CD4-positive, CD25-positive, alpha-beta regulatory T cell (primary cell): ENCODE measurements around the gene C10orf105. TPM values are rescaled to one million over a fixed set of nuclear protein-coding genes. Genes with fewer than 3 reads are reported as not detected.

ENCODE experiments used
- ATAC-seq, 2 donors: fragments of 150-1000 bp; cut with Tn5 transposase; one replicate each; pipeline ENCODE4 v1.10.0; 2021; ENCODE audit warnings: low read depth in 2 of 2, moderate number of reproducible peaks in 2 of 2, moderate library complexity in 1 of 2
- DNase-seq, 3 donors: peaks; one replicate each; pipeline versions ENCODE4 v3.0.0 to v3.0.0-alpha.2; 2012 to 2022; ENCODE audit warnings: mixed read lengths in 1 of 3
- H3K27ac ChIP-seq: one replicate; pipeline ENCODE4 v1.7.0; 2013; ENCODE audit warnings: mild to moderate bottlenecking, low read length; ENCODE audit not compliant: insufficient read depth, poor library complexity, severe bottlenecking
- H3K27me3 ChIP-seq: one replicate; pipeline ENCODE4 v1.7.0; 2013; ENCODE audit warnings: low read length; ENCODE audit not compliant: control insufficient read depth, insufficient read depth
- H3K36me3 ChIP-seq: one replicate; pipeline ENCODE4 v1.7.0; 2013; ENCODE audit warnings: mild to moderate bottlenecking, low read length, moderate library complexity; ENCODE audit not compliant: control insufficient read depth, insufficient read depth
- H3K4me1 ChIP-seq: 2 replicates; pipeline ENCODE4 v1.7.0; 2013; ENCODE audit warnings: mild to moderate bottlenecking, low read length; ENCODE audit not compliant: insufficient read depth, control insufficient read depth, poor library complexity, severe bottlenecking
- H3K4me3 ChIP-seq: one replicate; pipeline ENCODE4 v1.7.0; 2013; ENCODE audit warnings: low read depth, mild to moderate bottlenecking, low read length, moderate library complexity
- H3K9me3 ChIP-seq, 2 experiments: 1 replicate in 1 of 2; 2 replicates in 1 of 2; pipeline ENCODE4 v1.7.0; 2013; ENCODE audit warnings: low read length in 2 of 2, mild to moderate bottlenecking in 1 of 2, moderate library complexity in 1 of 2; ENCODE audit not compliant: control insufficient read depth in 2 of 2
- H3K27ac Mint-ChIP-seq, 3 donors: one replicate each; pipeline ENCODE4 v1.8.0; 2020 to 2022; ENCODE audit warnings: mild to moderate bottlenecking in 3 of 3, mixed read lengths in 3 of 3, moderate library complexity in 2 of 3
- H3K27me3 Mint-ChIP-seq: one replicate; pipeline ENCODE4 v1.8.0; 2022; ENCODE audit warnings: mild to moderate bottlenecking, mixed read lengths
- H3K36me3 Mint-ChIP-seq: one replicate; pipeline ENCODE4 v1.8.0; 2020; ENCODE audit warnings: mixed read lengths
- H3K4me1 Mint-ChIP-seq, 4 donors: one replicate each; pipeline ENCODE4 v1.8.0; 2020 to 2022; ENCODE audit warnings: mixed read lengths in 4 of 4, mild to moderate bottlenecking in 1 of 4
- H3K4me3 Mint-ChIP-seq, 4 donors: one replicate each; pipeline ENCODE4 v1.8.0; 2020 to 2022; ENCODE audit warnings: mild to moderate bottlenecking in 4 of 4, mixed read lengths in 4 of 4, moderate library complexity in 3 of 4
- H3K9me3 Mint-ChIP-seq, 7 donors: one replicate each; pipeline ENCODE4 v1.8.0; 2020 to 2022; ENCODE audit warnings: mixed read lengths in 7 of 7, mild to moderate bottlenecking in 3 of 7, moderate library complexity in 2 of 7
- polyA plus RNA-seq, 4 donors: library from polyadenylated mRNA; unstranded; fragments of 300-500 nt; fragmentation: Illumina TruSeq; gene quantifications; one replicate each; pipeline ENCODE4 v1.2.3, GENCODE V29; 2021
- total RNA-seq: library from RNA; stranded (reverse); gene quantifications from one replicate; pipeline ENCODE4 v1.2.3, GENCODE V29; 2022

C10orf105 gene
- total and polyA plus RNA-seq, 5 donors from 2014 or later, result 0.05 to 0.52 (median 0.20) TPM; not detected in 2

GRCh38 chr10:71666639-71667386, 52.8 kb downstream of the C10orf105 start:
- no peak overlapping the region for H3K4me3 Mint-ChIP-seq
- no peak overlapping the region for H3K27ac ChIP-seq
- peaks cover 0 to 2% (median 0%) of the 10 kb centered on the region in 7 donors for H3K9me3 Mint-ChIP-seq
- ATAC-seq (peak in 1 of 2 donors; percentile 20), DNase-seq (no peak)
- H3K27me3 Mint-ChIP-seq, result no peaks in the 10 kb centered on the region
- no peaks in the 10 kb centered on the region for H3K9me3 ChIP-seq
- H3K27ac Mint-ChIP-seq, result peak overlapping the region in 2 of 3 donors; percentile 62 to 93
- H3K27me3 ChIP-seq, result no peaks in the 10 kb centered on the region
- H3K4me1 ChIP-seq, result no peaks in the 10 kb centered on the region
- no peak overlapping the region for H3K4me3 ChIP-seq
- H3K36me3 Mint-ChIP-seq, result no peaks in the 10 kb centered on the region
- no peaks in the 10 kb centered on the region for H3K36me3 ChIP-seq
- peaks cover 0 to 19% (median 2%) of the 10 kb centered on the region in 4 donors for H3K4me1 Mint-ChIP-seq

- no peak for ATAC-seq
- peaks cover 0 to 2% (median 0%) of the 10 kb centered on the region in 7 donors for H3K9me3 Mint-ChIP-seq
- H3K36me3 ChIP-seq, result no peaks in the 10 kb centered on the region
- H3K9me3 ChIP-seq, result no peaks in the 10 kb centered on the region
- no peak overlapping the region for H3K27ac Mint-ChIP-seq
- no peak overlapping the region for H3K27ac ChIP-seq
- no peak for DNase-seq
- H3K4me3 ChIP-seq, result no peak overlapping the region
- peaks cover 0 to 19% (median 2%) of the 10 kb centered on the region in 4 donors for H3K4me1 Mint-ChIP-seq
- H3K4me3 Mint-ChIP-seq, result no peak overlapping the region
- H3K36me3 Mint-ChIP-seq, result no peaks in the 10 kb centered on the region
- H3K27me3 ChIP-seq, result no peaks in the 10 kb centered on the region
- H3K27me3 Mint-ChIP-seq, result no peaks in the 10 kb centered on the region
- H3K4me1 ChIP-seq, result no peaks in the 10 kb centered on the region
Observed at GRCh38 chr10:71665456-71665855, 54.1 kb downstream of the C10orf105 start.

GRCh38 chr10:71664585-71664984, 55.0 kb downstream of the C10orf105 start:
- H3K27ac Mint-ChIP-seq, result peak overlapping the region in 1 of 3 donors; percentile 5

GRCh38 chr10:71663311-71663710, 56.3 kb downstream of the C10orf105 start:
- H3K27ac ChIP-seq, result no peak overlapping the region
- no peaks in the 10 kb centered on the region for H3K36me3 ChIP-seq
- no peaks in the 10 kb centered on the region for H3K4me1 ChIP-seq
- H3K27me3 ChIP-seq, result no peaks in the 10 kb centered on the region
- Mint-ChIP-seq H3K27ac (no peak overlapping the region), H3K4me1 (peaks cover 0 to 19% (median 2%) of the 10 kb centered on the region in 4 donors), H3K9me3 (peaks cover 0 to 2% (median 0%) of the 10 kb centered on the region in 7 donors), H3K36me3 (no peaks in the 10 kb centered on the region), H3K4me3 (no peak overlapping the region), H3K27me3 (no peaks in the 10 kb centered on the region)
- DNase-seq, result no peak
- no peak overlapping the region for H3K4me3 ChIP-seq
- no peaks in the 10 kb centered on the region for H3K9me3 ChIP-seq
- ATAC-seq, result no peak

More at GRCh38 chr10:71664585-71664984, 55.0 kb downstream of the C10orf105 start:
- Histone ChIP-seq H3K9me3 (no peaks in the 10 kb centered on the region), H3K27me3 (no peaks in the 10 kb centered on the region), H3K4me3 (no peak overlapping the region), H3K36me3 (no peaks in the 10 kb centered on the region), H3K4me1 (no peaks in the 10 kb centered on the region), H3K27ac (no peak overlapping the region)
- peaks cover 0 to 19% (median 2%) of the 10 kb centered on the region in 4 donors for H3K4me1 Mint-ChIP-seq
- DNase-seq (no peak), ATAC-seq (no peak)
- H3K27me3 Mint-ChIP-seq, result no peaks in the 10 kb centered on the region
- H3K4me3 Mint-ChIP-seq, result no peak overlapping the region
- peaks cover 0 to 2% (median 0%) of the 10 kb centered on the region in 7 donors for H3K9me3 Mint-ChIP-seq
- no peaks in the 10 kb centered on the region for H3K36me3 Mint-ChIP-seq

GRCh38 chr10:71661779-71662336, 57.7 kb downstream of the C10orf105 start:
- H3K4me3 Mint-ChIP-seq, result no peak overlapping the region
- Histone ChIP-seq H3K4me1 (no peaks in the 10 kb centered on the region), H3K27me3 (no peaks in the 10 kb centered on the region), H3K4me3 (no peak overlapping the region), H3K9me3 (no peaks in the 10 kb centered on the region), H3K27ac (no peak overlapping the region), H3K36me3 (no peaks in the 10 kb centered on the region)
- H3K9me3 Mint-ChIP-seq, result peaks cover 0 to 2% (median 0%) of the 10 kb centered on the region in 7 donors
- peaks cover 4% of the 10 kb centered on the region for H3K27me3 Mint-ChIP-seq
- no peaks in the 10 kb centered on the region for H3K36me3 Mint-ChIP-seq
- H3K27ac Mint-ChIP-seq, result no peak overlapping the region
- ATAC-seq, result no peak
- H3K4me1 Mint-ChIP-seq, result peaks cover 0 to 10% (median 0%) of the 10 kb centered on the region in 4 donors
- no peak for DNase-seq

Other genes with a start within 250 kb of the C10orf105 start
- 167 TPM for gene VSIR, start 53.7 kb upstream of the C10orf105 start, total RNA-seq
- gene VSIR, start 53.7 kb upstream of the C10orf105 start, polyA plus RNA-seq, result 100 to 1,000 TPM; 226 to 339 (median 294) TPM
- gene PSAP, start 131.5 kb upstream of the C10orf105 start, total RNA-seq, result 186 TPM
- 100 to 1,000 TPM; 523 to 560 (median 532) TPM for gene PSAP, start 131.5 kb upstream of the C10orf105 start, polyA plus RNA-seq
- not detected for gene CHST3, start 244.6 kb upstream of the C10orf105 start, total RNA-seq
- gene CHST3, start 244.6 kb upstream of the C10orf105 start, polyA plus RNA-seq, result not detected